ENCODE data around the gene IL16. TPM values are rescaled to one million over a fixed set of nuclear protein-coding genes. Genes with fewer than 3 reads are reported as not detected.

Gene IL16
- polyA plus RNA-seq, 1 donor, result 6.6 TPM

GRCh38 chr15:81292523-81293001 is 95.9 kb downstream of the IL16 start:
- DNase-seq (ENCODE audit: low read depth), result no peak

GRCh38 chr15:81293728-81294515 is 97.2 kb downstream of the IL16 start:
- DNase-seq (ENCODE audit: low read depth), result no peak

DNA sequence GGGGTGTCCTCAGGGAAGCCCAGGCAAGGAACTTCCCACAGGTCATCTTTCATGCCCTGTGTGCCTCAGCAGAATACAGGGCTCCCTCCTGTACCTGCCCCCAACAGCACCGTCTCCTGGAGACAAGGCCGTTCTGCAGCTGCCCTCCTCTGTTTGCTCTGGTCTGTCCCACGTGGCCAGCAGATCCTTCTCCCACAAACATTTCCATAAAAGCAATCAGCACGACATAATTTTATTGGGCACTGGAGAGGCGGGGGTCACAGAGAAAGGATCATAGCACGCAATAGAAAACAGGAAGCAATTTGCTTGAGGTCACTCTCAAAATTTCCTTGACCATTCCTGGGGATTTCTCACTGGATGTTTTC is 97.8 kb downstream of the IL16 start:
- no peak for DNase-seq (ENCODE audit: low read depth)

GRCh38 chr15:81295486-81296121 is 98.9 kb downstream of the IL16 start:
- DNase-seq (ENCODE audit: low read depth), result no peak

DNA sequence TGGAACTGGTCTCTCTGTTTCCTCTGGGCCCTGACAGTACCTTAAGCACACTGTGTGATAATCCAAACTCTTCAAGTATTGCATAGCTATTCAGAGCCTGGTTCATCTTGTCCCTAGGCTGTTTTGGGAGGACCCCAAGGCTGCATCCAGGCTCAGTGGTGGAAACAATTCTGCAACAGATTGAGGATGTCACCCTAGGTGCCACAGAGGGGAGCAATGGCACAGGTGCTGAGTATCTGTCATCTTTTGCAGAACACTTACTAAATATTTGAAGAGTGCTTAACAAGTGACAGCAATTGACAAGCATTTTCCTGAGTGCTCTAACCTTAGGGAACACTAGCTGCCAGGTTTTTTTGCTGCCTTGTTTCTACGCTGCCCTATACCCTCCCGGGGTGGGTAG is 99.5 kb downstream of the IL16 start:
- DNase-seq (ENCODE audit: low read depth), result no peak

DNA sequence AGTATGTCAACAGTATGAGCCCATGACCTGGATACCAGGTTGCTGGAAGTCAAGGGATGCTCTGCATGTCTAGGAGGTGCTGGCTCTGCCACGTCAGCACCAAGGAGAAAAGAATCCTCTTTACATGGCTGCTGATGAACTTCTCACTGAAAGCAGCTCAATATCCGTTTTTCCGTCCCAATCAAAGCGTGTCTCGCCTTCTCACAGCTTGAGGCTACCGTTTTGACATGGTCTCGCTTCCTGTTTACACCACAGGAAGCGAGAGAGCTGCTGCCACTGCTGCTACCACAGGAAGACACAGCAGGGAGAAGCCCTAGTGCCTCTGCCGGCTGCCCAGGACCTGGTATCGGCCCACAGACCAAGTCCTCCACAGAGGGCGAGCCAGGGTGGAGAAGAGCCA is 100.0 kb downstream of the IL16 start:
- DNase-seq (ENCODE audit: low read depth), result no peak

- no peak for DNase-seq (ENCODE audit: low read depth)
Measured at GRCh38 chr15:81297147-81297572, 100.5 kb downstream of the IL16 start.

DNA sequence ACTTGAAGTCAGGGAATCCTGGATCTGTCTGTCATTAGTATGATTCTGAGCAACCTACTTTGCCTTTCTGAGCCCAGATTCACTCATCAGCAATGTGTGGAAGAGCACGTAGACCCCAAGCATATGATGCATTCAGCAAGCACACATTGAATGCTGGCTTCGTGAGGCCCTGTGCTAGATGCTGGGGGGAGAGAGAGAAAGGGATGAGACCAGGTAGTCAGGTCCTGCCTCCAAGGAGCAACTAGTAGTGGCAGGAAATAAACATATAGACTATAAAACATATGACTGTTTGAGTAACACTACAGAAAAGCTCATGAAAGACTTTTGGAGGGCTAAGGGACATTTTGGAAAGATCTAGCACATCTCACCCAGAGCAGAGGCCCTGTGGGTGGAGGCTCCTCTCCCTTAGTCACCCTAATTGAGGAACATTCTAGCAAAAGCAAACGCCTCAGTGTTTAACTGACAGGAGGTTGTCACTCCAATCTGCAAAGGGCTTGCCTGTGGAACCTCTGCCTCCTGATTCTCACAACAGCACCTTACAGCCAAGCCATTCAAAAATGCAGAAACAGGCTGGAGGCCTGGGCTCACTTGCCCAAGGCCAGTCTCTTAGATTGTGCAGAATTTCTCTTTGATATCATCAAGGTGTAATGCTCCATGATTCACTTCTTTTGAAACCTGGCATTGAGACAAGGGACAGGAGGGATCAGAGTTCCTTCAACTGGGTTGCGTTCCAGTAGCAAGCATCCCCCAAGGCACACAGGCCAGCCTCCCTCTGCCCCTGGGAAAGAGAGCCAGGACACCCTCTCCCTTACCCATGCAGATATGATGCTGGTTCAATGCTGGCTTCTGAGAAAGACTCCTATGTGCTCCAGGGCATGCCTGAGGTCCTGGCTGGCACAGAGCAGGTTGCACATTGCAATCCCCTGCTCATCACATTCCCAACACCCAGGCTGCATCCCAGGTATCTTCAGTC is 101.2 kb downstream of the IL16 start:
- no peak for DNase-seq (ENCODE audit: low read depth)

DNA sequence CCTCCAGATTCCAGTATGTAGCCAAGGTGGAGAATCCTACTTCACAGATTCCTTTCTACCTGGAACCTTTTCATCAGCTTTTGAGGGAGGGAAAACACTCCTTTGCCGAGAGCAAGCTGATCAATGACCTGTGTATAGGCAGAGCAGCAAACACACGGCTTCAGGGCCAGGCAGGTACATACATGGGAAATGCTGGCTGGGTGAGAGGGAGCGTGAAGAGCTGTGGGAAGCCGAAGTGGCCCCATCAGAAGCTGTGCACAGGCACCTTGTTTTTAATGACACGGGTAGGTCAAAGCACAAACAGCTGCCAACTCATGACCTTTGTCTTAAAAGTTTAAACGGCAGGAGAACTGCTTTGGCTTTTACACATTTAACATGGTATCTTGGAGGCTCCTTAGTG is 101.9 kb downstream of the IL16 start:
- DNase-seq (ENCODE audit: low read depth), result no peak

DNA sequence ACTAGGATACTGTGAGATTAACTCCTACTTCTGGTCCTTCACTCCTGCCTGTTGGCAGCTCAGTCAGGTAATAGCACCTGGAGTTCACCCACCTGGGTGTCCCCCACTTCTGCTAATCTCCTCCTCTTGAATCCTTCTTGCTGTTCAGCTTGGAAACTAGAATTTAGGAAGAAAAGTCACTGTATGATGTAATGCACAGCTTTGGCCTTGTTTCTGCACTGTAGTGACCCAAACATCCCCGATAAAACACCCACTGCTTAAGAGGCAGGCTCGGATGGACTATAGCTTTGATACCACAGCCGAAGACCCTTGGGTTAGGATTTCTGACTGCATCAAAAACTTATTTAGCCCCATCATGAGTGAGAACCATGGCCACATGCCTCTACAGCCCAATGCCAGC is 102.5 kb downstream of the IL16 start:
- no peak for DNase-seq (ENCODE audit: low read depth)

GRCh38 chr15:81299630-81300273 is 103.1 kb downstream of the IL16 start:
- DNase-seq (ENCODE audit: low read depth), result no peak

- no peak for DNase-seq (ENCODE audit: low read depth)
Measured at GRCh38 chr15:81301385-81301784, 104.7 kb downstream of the IL16 start.

- no peak for DNase-seq (ENCODE audit: low read depth)
Measured at GRCh38 chr15:81301815-81302399, 105.2 kb downstream of the IL16 start.

DNA sequence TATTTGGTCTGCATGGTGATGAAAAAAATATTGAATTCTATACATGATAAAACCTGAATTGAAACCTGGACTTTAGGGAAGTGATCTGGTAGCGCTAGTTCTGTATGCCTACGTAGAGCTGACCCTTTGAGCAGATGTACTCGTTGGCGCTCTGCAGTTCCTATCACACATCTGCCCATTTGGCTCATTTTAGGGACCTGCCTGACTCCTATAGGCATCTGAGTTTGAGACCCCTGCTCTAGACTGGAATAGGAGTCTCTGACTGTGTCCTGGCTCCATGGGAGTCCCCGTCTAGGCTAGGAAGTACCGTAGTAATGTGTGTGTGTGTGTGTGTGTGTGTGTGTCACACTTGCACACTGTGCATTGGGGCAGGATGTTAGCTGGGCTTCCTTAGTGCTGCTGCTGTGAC is 106.0 kb downstream of the IL16 start:
- DNase-seq (ENCODE audit: low read depth), result no peak

DNA sequence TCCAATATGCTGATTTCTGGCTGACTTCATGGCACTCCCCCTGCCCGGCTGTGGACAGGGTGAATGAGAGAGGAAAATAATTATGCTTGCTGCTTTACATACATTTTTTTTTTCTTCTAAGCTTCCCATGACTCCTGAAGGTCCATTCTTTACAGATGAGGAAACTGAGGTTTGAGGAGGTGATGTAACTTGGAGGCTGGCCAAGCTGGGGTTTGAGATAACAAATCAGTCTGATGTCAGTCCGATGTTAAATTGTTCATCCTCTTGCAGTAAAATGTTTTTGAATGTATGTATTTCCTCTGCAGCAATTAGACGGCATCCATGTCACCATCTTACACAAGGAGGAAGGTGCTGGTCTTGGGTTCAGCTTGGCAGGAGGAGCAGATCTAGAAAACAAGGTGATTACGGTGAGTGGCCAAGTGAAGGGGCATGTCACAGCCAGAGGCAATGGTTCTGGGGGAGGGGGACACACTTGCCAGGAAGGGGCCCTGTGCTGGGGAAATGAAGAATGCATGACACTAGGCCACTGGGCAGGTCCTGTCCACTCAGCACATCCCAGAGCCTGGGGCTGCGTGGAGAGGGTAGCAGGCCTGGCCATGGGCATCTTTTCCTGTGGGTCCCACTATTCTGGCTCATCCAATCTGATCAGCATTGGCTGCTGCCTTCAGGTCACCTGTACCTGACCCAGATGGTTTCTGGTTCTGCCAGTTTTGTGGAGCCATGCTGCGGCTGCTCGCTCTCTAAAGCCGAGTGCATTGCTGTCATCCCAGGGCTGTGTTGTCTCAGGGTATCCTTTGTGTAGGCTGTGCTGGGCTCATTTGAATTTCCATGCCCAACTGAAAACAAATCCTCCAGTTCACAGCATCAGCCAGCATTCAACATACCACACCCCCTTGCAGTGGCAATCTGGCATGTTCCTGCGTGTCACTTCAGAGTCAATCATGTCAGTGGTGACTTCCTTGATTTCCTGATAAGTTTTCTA is 106.9 kb downstream of the IL16 start:
- DNase-seq (ENCODE audit: low read depth), result no peak

DNA sequence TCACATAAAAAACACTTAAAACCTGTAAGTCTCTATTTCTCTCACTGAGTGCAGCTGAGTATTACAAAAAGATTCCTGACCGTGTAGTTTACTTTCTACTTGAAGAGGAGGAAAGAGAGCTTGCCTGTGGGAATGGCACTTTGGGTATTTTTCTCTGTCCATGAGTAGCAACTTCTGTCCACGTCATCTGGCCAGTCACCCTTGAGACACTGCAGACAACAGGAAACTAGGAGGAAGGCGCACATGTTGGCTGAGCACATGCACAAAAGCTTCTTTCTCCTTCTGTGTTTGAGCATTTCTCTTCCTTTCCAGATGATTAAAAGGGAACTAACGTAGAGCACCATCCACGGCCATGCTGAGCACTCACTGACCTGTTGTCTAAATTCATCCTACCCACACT is 107.5 kb downstream of the IL16 start:
- DNase-seq (ENCODE audit: low read depth), result no peak

DNA sequence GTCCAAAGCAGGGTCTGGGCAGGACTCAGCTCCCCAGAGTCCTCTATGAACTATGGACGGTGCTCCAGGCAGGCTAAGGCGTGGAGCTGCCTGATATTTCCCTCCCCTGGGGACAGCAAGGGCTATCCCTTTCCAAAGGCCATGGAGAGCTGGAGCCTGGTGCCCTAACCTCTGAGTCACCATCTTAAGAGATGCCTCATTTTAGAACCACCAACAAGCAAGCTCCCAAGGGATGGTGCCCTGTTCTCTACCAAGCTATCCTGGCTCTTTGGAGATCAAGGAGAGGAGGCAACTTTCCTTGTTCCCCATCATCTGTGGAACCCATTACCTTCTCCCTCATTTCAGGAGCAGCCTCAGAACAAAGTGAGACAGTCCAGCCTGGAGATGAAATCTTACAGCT is 111.6 kb downstream of the IL16 start:
- no peak for DNase-seq (ENCODE audit: low read depth)

DNA sequence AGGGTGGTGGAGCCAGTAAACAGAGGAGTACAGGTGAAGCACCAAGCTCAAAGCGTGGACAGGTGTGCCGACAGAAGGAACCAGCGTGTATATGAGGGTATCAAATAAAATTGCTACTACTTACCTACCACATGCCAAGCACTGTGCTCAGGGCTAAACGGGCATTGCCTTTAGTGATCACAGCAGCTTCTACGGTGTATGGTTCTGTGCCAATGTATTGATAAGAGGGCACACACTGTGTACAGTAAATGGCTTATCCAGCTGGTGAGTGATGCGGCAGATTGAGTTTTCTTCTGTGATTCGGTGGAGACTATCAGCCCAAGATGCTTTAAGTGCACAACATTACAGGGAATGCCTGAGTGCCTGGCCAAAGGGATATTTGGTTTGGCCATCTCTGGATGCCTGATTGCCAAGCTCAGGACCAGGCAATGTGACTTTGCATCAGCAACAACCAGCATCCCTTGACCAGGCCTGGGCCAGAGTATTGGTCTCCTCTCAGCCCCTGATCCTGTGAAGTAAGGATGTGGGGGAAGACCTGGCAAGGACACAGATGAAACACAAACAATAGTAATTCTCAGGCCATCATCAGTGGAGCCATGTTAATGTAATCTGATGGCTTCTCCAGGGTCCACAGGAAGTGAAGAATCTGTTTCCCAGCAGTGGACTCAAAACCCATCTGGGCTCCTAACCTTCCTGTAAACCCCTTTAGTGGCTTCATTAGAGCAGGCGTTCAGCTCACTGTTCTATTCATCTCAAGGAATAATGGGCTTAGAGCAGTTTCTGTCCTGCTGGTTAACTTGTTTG is 113.2 kb downstream of the IL16 start:
- DNase-seq (ENCODE audit: low read depth), result no peak

GRCh38 chr15:81310480-81310879 is 113.8 kb downstream of the IL16 start:
- DNase-seq (ENCODE audit: low read depth), result no peak
